ENCODE results near the gene PLEKHA5.
A peak's percentile ranks its signal among the peaks of the same experiment; 100 is the strongest.
"Not testable (repeated sequence)": the region's sequence is repeated elsewhere in the genome, so short reads cannot be mapped to it uniquely, and the experiment has no call there.

Gene PLEKHA5

GRCh38 chr12:19227190-19227879, 97.8 kb downstream of the PLEKHA5 start:
- no peak for TF ChIP-seq CTCF (IDR thresholded peaks at IDR 0.05; ENCODE audit: low read depth, low read length, missing control alignments)
- H3K27me3 ChIP-seq (replicated peaks), result no peaks in the 10 kb centered on the region
- in situ Hi-C loops (cut with HindIII; ENCODE audit: low pct_ligation_motif_present, low sequenced_read_pairs), result no loop called here
- no peaks in the 10 kb centered on the region for H3K36me3 ChIP-seq (replicated peaks)
- no peak overlapping the region for H3K4me3 ChIP-seq (ENCODE audit: low read depth, low read length)
- no peak overlapping the region for H3K27ac ChIP-seq
- DNase-seq, result no peak

GRCh38 chr12:19227880-19228210, 98.3 kb downstream of the PLEKHA5 start:
- Histone ChIP-seq H3K36me3 (replicated peaks) (no peaks in the 10 kb centered on the region), H3K27me3 (replicated peaks) (no peaks in the 10 kb centered on the region), H3K27ac (no peak overlapping the region), H3K4me3 (ENCODE audit: low read depth, low read length) (no peak overlapping the region)
- in situ Hi-C loops (cut with HindIII; ENCODE audit: low pct_ligation_motif_present, low sequenced_read_pairs), result no loop called here
- no peak for DNase-seq
- no peak for TF ChIP-seq CTCF (IDR thresholded peaks at IDR 0.05; ENCODE audit: low read depth, low read length, missing control alignments)

- in situ Hi-C loops (cut with HindIII; ENCODE audit: low pct_ligation_motif_present, low sequenced_read_pairs), result not testable (repeated sequence)
These were observed 99.5 kb downstream of the PLEKHA5 start for GRCh38 chr12:19229021-19229420.

GRCh38 chr12:19230299-19230866, 100.8 kb downstream of the PLEKHA5 start:
- H3K27me3 ChIP-seq (replicated peaks), result no peaks in the 10 kb centered on the region
- H3K27ac ChIP-seq, result no peak overlapping the region
- DNase-seq, result no peak
- H3K36me3 ChIP-seq (replicated peaks), result no peaks in the 10 kb centered on the region
- in situ Hi-C loops (cut with HindIII; ENCODE audit: low pct_ligation_motif_present, low sequenced_read_pairs), result no loop called here
- TF ChIP-seq CTCF (IDR thresholded peaks at IDR 0.05; ENCODE audit: low read depth, low read length, missing control alignments), result no peak
- no peak overlapping the region for H3K4me3 ChIP-seq (ENCODE audit: low read depth, low read length)

More at GRCh38 chr12:19229021-19229420, 99.5 kb downstream of the PLEKHA5 start:
- H3K27ac ChIP-seq; DNase-seq; H3K27me3 ChIP-seq (replicated peaks); H3K36me3 ChIP-seq (replicated peaks); H3K4me3 ChIP-seq (ENCODE audit: low read depth, low read length): not testable (repeated sequence)

GRCh38 chr12:19230896-19231295, 101.4 kb downstream of the PLEKHA5 start:
- Histone ChIP-seq H3K27me3 (replicated peaks) (no peaks in the 10 kb centered on the region), H3K36me3 (replicated peaks) (no peaks in the 10 kb centered on the region), H3K27ac (no peak overlapping the region), H3K4me3 (ENCODE audit: low read depth, low read length) (no peak overlapping the region)
- no peak for DNase-seq
- no peak for TF ChIP-seq CTCF (IDR thresholded peaks at IDR 0.05; ENCODE audit: low read depth, low read length, missing control alignments)
- in situ Hi-C loops (cut with HindIII; ENCODE audit: low pct_ligation_motif_present, low sequenced_read_pairs), result no loop called here

- H3K36me3 ChIP-seq (replicated peaks), result no peaks in the 10 kb centered on the region
- no peak for TF ChIP-seq CTCF (IDR thresholded peaks at IDR 0.05; ENCODE audit: low read depth, low read length, missing control alignments)
- no peak for DNase-seq
- in situ Hi-C loops (cut with HindIII; ENCODE audit: low pct_ligation_motif_present, low sequenced_read_pairs), result no loop called here
- peak overlapping the region; percentile 82 for H3K27ac ChIP-seq
- no peak overlapping the region for H3K4me3 ChIP-seq (ENCODE audit: low read depth, low read length)
- H3K27me3 ChIP-seq (replicated peaks), result no peaks in the 10 kb centered on the region
These were observed 104.7 kb downstream of the PLEKHA5 start for GRCh38 chr12:19234171-19234704.
